GM18526 (cell line): Measurements from ENCODE around the gene SLC12A4.
"Not testable (repeated sequence)": the region's sequence is repeated elsewhere in the genome, so short reads cannot be mapped to it uniquely, and the experiment has no call there.

Experiments used
- POLR2A ChIP-seq: IDR thresholded peaks from 3 replicates; pipeline ENCODE4 v1.6.1; 2011; ENCODE audit not compliant: insufficient read length; ENCODE audit errors: extremely low read depth

Gene SLC12A4

GRCh38 chr16:67968400-67969253 lies at the start of gene SLC12A4:
Gene SLC12A4, minus strand, starts transcription at chr16:67968637. Its CDS starts 84 bp downstream, at chr16:67968553.
- peak; percentile 55 for TF ChIP-seq POLR2A

- TF ChIP-seq POLR2A, result no peak
These were observed 47.2 kb upstream of the SLC12A4 start, which contains the start of gene DPEP2NB for GRCh38 chr16:68015681-68016080. Gene DPEP2NB, minus strand, starts transcription at chr16:68015911. Its CDS starts 141 bp downstream, at chr16:68015770.

GRCh38 chr16:68013440-68013839 lies 45.0 kb upstream of the SLC12A4 start:
- no peak for TF ChIP-seq POLR2A

- no peak for TF ChIP-seq POLR2A
These were observed 40.8 kb upstream of the SLC12A4 start for GRCh38 chr16:68009157-68009735.

- TF ChIP-seq POLR2A, result no peak
These were observed 37.4 kb upstream of the SLC12A4 start for GRCh38 chr16:68005786-68006286.

GRCh38 chr16:68005211-68005610 lies 36.8 kb upstream of the SLC12A4 start:
- TF ChIP-seq POLR2A, result no peak

- TF ChIP-seq POLR2A, result no peak
These were observed 34.6 kb upstream of the SLC12A4 start for GRCh38 chr16:68003031-68003430.

- TF ChIP-seq POLR2A, result no peak
These were observed 32.0 kb upstream of the SLC12A4 start for GRCh38 chr16:68000450-68000849.

- TF ChIP-seq POLR2A, result no peak
These were observed 31.5 kb upstream of the SLC12A4 start for GRCh38 chr16:67999985-68000384.

GRCh38 chr16:67998779-67999688 lies 30.6 kb upstream of the SLC12A4 start, which contains the start of gene DPEP2:
Gene DPEP2, minus strand, starts transcription at chr16:67999484. Its CDS starts 6,272 bp downstream, at chr16:67993212.
- TF ChIP-seq POLR2A, result not testable (repeated sequence)

GRCh38 chr16:67996666-67997065 lies 28.2 kb upstream of the SLC12A4 start:
- no peak for TF ChIP-seq POLR2A

- TF ChIP-seq POLR2A, result no peak
These were observed 27.0 kb upstream of the SLC12A4 start for GRCh38 chr16:67995423-67995822.

GRCh38 chr16:67993207-67994039 lies 25.0 kb upstream of the SLC12A4 start:
- TF ChIP-seq POLR2A, result peak; percentile 42

- TF ChIP-seq POLR2A, result no peak
These were observed 24.3 kb upstream of the SLC12A4 start for GRCh38 chr16:67992661-67993206.
